ENCODE data around the gene ARRDC4. TPM values are rescaled to one million over a fixed set of nuclear protein-coding genes. Genes with fewer than 3 reads are reported as not detected.

Gene ARRDC4
- total and polyA plus RNA-seq, 2 donors (not counting 3 experiments of a cell fraction or from before 2014, with no cell fraction given), result 0.97 to 1.2 TPM

GRCh38 chr15:97963779-97964178 is 3.3 kb downstream of the ARRDC4 start:
- TF ChIP-seq GATA2 (IDR thresholded peaks at IDR 0.05; ENCODE audit: insufficient read depth, insufficient read length, low read depth, low read length) (no peak), FOS (IDR thresholded peaks at IDR 0.05; ENCODE audit: borderline replicate concordance, insufficient read depth, low read length) (no peak), EZH2 (IDR thresholded peaks at IDR 0.05; ENCODE audit: borderline replicate concordance, low read depth, low read length, severe bottlenecking) (no peak), JUN (IDR thresholded peaks at IDR 0.05; ENCODE audit: borderline replicate concordance, insufficient read depth, insufficient read length, low read depth) (no peak)
- POLR2A ChIA-PET, result no interaction called here
- H3K4me1 ChIP-seq (ENCODE audit: control insufficient read depth, extremely low read depth, insufficient read depth, low read length), result peaks cover 19% of the 10 kb centered on the region
- no peak for DNase-seq (ENCODE audit: low read depth, low spot score)
- H3K9ac ChIP-seq (replicated peaks; ENCODE audit: extremely low read depth, insufficient read depth, low read length), result no peak overlapping the region
- H3K4me3 ChIP-seq (replicated peaks in 1 of 3; ENCODE audit: insufficient read depth in 1 of 3, low read depth in 1 of 3, low read length in 3 of 3), result no peak overlapping the region
- H4K20me1 ChIP-seq (replicated peaks; ENCODE audit: control insufficient read depth, extremely low read depth, insufficient read depth, low read length), result no peaks in the 10 kb centered on the region
- FAIRE-seq, result no peak
- no peaks in the 10 kb centered on the region for H3K9me3 ChIP-seq (replicated peaks; ENCODE audit: control insufficient read depth, insufficient read depth, low read length)
- H3K4me2 ChIP-seq (ENCODE audit: insufficient read depth, low read length), result no peak overlapping the region
- no peaks in the 10 kb centered on the region for H3K36me3 ChIP-seq (ENCODE audit: control insufficient read depth in 2 of 2, extremely low read depth in 1 of 2, insufficient read depth in 2 of 2, low read length in 2 of 2)
- no peaks in the 10 kb centered on the region for H3K9me1 ChIP-seq (replicated peaks; ENCODE audit: control insufficient read depth, extremely low read depth, insufficient read depth, low read length)
- no peaks in the 10 kb centered on the region for H3K27me3 ChIP-seq (ENCODE audit: control insufficient read depth in 2 of 2, insufficient read depth in 2 of 2, low read length in 2 of 2)
- H3K79me2 ChIP-seq (ENCODE audit: control insufficient read depth, insufficient read depth, low read length), result no peaks in the 10 kb centered on the region
- no TSS peak for BruUV-seq (replicated peaks)
- dilution Hi-C loops (cut with MboI; ENCODE audit: extremely low pct_ligation_motif_present, low sequenced_read_pairs), result no loop called here
- no peak overlapping the region for H2AFZ ChIP-seq (ENCODE audit: low read depth, low read length)
- intact Hi-C loops (cut with micrococcal nuclease), result loop anchor here (10.0 kb wide), 2 partner anchors 399 to 1051 kb away; no protein-coding TSS in a partner anchor
- CTCF ChIA-PET, result no interaction called here
- H3K27ac ChIP-seq (ENCODE audit: insufficient read depth, low read depth, low read length), result no peak overlapping the region

- DNase-seq (ENCODE audit: low read depth, low spot score), result no peak
- Histone ChIP-seq H4K20me1 (replicated peaks; ENCODE audit: control insufficient read depth, extremely low read depth, insufficient read depth, low read length) (no peaks in the 10 kb centered on the region), H3K36me3 (ENCODE audit: control insufficient read depth in 2 of 2, extremely low read depth in 1 of 2, insufficient read depth in 2 of 2, low read length in 2 of 2) (peaks cover 0 to under 1% of the 10 kb centered on the region in 2 experiments), H3K27me3 (ENCODE audit: control insufficient read depth in 2 of 2, insufficient read depth in 2 of 2, low read length in 2 of 2) (no peaks in the 10 kb centered on the region), H3K4me1 (ENCODE audit: control insufficient read depth, extremely low read depth, insufficient read depth, low read length) (peaks cover 10% of the 10 kb centered on the region), H3K9me1 (replicated peaks; ENCODE audit: control insufficient read depth, extremely low read depth, insufficient read depth, low read length) (no peaks in the 10 kb centered on the region), H3K4me3 (replicated peaks in 1 of 3; ENCODE audit: insufficient read depth in 1 of 3, low read depth in 1 of 3, low read length in 3 of 3) (no peak overlapping the region), H3K27ac (ENCODE audit: insufficient read depth, low read depth, low read length) (no peak overlapping the region), H3K79me2 (ENCODE audit: control insufficient read depth, insufficient read depth, low read length) (no peaks in the 10 kb centered on the region), H2AFZ (ENCODE audit: low read depth, low read length) (no peak overlapping the region), H3K4me2 (ENCODE audit: insufficient read depth, low read length) (no peak overlapping the region), H3K9me3 (replicated peaks; ENCODE audit: control insufficient read depth, insufficient read depth, low read length) (no peaks in the 10 kb centered on the region), H3K9ac (replicated peaks; ENCODE audit: extremely low read depth, insufficient read depth, low read length) (no peak overlapping the region)
- ChIA-PET POLR2A (no interaction called here), CTCF (no interaction called here)
- dilution Hi-C loops (cut with MboI; ENCODE audit: extremely low pct_ligation_motif_present, low sequenced_read_pairs), result no loop called here
- FAIRE-seq, result no peak
- intact Hi-C loops (cut with micrococcal nuclease), result loop anchor here (10.0 kb wide), 2 partner anchors 401 to 1049 kb away; no protein-coding TSS in a partner anchor
- TF ChIP-seq GATA2 (IDR thresholded peaks at IDR 0.05; ENCODE audit: insufficient read depth, insufficient read length, low read depth, low read length), result no peak
- no peak for TF ChIP-seq MAX (IDR thresholded peaks at IDR 0.05; ENCODE audit: insufficient read depth, insufficient read length)
- no peak for TF ChIP-seq POLR2AphosphoS5 (IDR thresholded peaks at IDR 0.05; ENCODE audit: insufficient read depth, low read depth, low read length)
- no peak for TF ChIP-seq JUN (IDR thresholded peaks at IDR 0.05; ENCODE audit: borderline replicate concordance, insufficient read depth, insufficient read length, low read depth)
- BruUV-seq (replicated peaks), result no TSS peak
Measured at GRCh38 chr15:97966246-97966645, 5.7 kb downstream of the ARRDC4 start.
